Measurements from ENCODE around the gene MALAT1.

MALAT1 gene

DNA sequence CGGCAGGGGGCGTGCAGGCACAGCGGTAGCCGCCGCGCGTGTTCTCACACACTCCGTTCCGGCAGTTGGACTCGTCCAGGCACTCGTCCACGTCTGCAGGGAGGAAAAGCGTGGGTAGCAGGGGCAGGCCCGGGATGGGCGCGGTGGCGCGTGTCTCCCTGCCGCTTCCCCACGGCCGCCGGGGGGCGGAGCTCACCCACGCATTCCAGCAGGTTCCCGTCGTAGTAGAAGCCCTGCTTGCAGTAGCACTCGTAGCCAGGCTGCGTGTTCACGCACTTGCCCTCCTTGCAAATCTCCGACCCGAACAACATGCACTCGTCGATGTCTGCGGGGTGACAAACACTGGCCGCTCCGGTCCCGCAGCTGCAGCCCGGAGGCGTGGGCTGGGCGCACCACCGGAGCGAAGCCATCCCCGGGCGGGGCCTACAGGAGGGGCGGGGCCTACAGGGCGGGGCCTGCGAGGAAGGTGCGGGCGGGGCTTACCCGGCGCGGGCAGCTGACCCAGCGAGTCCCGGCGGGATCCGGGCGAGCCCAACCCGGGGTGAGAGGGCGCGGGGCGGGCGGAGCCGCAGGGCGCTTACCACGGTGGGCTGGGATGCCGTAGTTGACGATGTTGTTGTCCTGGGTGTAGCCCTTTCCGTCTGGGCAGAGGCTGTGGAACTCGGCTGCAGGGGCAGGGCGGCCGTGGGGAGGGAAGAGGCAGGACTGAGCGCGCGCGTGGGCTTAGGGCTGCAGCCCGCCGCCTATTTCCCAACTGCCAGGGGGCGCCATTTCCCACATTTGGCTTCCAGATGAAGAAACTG is 41.6 kb downstream of the MALAT1 start:
- peak; percentile 98 for DNase-seq (ENCODE audit: low spot score)

DNA sequence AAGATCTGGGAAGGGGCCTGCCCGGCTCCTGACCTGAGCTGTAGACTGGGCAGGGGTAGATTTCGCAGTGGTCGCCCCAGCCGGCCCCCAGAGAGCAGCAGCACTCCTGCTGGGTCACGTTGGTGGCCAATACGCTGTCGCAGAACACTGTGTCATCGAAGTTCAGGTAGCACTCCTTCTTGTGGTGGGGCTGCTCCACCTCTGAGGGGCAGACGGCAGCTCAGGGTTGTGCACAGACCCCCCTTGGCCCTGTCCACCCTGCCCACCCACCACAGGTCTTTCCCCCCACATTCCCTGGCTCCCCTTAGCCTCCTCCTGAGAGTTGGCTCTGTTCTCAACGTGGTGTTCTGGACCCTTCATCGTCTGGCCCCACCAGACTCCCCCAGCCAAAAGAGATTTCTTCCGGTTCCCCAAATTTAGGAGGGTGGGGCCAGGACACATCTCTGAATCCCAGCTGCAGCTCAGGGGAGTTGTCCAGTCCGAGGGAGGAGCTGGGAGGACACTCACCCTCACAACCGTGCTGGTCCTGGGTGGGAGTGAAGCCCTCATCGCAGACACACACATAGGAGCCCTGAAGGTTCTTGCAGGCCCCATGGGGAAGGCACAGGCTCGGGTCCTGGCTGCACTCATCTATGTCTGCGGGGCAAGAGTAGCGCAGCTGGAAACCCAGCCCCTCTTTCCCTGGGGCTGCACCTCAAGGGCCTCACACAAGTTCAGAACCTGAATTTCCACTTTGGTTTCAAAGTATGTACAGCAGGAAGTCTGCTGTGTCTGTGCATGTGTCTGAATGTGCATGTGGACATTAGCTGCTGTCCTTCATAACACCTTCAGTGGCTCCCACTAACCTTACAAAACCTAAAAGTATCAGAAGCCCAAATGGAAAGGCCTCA is 42.5 kb downstream of the MALAT1 start:
- DNase-seq (ENCODE audit: low spot score), result no peak

DNA sequence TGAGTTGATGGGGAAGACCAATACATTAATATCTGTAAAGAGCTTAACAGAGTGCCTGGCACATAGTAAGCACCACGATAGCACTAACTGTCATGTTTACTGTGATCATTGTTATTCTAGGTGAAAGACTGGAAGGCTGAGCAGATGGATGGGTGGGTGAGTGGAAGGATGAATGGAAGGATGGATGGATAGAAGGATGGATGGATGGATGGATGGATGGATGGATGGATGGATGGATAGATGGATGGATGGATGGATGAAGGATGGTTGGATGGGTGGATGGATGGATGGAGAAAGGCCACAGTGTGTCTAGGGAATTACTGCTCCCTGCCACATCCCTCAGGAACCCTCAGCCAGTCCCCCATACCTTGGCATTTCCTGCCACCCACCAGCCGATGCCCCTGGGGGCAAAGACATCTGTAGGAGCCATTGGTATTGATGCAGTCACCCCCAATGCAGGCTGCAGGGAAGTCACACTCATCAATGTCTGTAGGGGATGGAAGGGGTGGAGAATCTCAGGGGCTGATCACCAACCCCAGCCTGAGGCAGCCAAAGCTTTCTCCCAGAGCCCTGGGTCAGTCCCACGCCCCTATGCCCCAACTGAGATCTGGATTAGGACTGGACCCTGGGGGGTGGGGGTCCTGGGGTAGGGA is 44.0 kb downstream of the MALAT1 start:
- no peak for DNase-seq (ENCODE audit: low spot score)

DNA sequence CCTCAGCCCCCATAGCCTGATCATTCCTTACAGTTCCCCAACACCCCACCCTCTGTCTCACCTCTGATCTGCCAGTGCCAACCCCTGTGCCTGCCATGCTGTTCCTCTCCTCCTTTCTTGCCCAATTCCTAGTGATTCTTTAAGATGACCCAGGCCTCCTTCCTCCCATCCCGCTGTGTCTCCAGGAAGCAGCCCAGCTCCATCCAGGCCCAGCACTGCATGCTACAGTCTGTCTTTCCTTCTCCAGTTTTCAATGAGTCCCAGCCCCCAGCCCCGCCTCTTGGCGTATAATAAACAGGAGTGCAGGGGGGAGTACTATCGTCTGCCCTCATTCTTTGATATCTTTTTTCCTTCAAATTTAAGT is 47.0 kb downstream of the MALAT1 start:
- DNase-seq (ENCODE audit: low spot score), result no peak

DNA sequence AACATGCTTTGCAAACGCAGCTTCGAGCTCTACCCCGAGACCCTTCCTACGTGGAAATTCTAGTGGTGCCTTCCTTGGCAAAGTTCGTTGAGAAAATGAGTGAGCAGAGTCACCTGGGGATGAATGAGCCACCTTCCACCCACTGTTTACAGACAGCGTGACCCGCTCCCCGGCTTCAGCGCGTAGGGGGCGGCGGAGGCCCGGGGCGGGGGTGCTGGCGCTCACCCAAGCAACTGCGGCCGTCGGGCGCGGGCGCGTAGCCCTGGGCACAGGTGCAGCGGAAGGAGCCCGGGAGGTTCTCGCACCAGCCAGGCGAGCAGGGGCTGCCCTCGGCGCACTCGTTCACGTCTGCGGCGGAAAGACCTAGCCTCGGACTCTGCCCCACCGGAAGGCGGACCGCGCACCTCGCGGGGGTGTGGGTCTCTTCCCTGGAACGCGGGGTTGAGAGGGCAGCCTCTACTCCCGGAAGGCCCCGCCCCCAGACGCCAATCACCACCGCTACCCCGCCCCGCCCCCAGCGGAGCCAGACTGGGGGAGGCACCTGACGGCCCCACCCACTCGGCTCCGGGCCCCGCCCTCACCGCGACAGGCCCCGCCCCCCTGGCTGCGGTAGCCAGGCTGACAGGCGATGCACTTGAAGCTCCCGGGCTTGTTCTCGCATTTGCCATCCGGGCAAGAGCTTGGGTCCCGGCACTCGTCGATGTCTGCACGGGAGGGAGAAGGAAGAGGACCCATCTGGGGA is 47.5 kb downstream of the MALAT1 start:
- no peak for DNase-seq (ENCODE audit: low spot score)

DNA sequence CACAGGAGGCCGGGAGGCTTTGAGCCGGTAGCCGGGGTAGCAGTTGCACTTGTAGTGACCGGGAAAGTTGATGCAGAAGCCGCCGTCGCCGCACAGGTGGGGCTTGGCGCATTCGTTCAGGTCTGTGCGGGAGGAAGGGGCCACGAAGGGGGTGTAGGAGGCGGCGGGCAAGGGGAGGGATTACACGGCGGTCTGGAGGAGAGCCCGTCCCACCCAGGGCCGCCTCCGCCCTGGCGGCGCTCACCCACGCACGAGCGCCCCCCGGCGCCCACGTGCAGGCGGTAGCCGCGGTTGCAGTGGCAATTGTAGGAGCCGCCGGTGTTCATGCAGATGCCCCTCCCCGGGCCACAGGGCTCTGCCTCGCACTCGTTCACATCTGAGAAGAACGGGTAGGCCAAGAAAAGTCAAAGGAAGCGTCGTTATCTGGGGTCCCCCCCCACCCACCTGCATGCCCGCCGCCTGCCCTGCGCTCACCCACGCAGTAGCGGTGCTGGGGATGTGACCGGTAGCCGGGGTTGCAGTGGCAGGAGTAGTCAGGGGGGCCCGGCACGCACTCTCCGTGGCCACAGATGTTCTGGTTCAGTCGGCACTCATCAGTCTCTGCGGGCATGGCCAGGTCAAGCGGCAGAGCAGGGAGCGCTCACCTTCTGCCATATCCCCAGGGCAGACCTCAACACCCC is 48.7 kb downstream of the MALAT1 start:
- no peak for DNase-seq (ENCODE audit: low spot score)

DNA sequence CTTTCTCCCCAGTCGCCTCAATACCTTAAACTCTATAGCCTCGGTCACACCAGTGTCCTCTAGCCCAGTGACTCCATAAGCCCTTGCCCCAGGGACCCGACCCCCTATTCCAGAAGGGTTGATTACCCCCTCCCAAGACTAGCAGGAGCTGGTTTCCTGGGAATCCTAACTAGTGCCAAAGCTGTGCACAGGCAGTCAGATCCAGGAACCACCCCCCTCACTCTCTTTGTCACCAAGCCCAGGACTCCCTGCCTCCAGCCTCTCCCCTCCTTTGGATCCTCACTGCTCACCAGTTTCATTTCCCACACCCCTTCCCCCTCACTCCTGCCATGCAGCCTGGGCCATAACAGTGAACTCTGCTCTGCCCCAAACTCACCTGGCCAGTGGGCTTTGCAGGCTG is 49.5 kb downstream of the MALAT1 start:
- no peak for DNase-seq (ENCODE audit: low spot score)

DNA sequence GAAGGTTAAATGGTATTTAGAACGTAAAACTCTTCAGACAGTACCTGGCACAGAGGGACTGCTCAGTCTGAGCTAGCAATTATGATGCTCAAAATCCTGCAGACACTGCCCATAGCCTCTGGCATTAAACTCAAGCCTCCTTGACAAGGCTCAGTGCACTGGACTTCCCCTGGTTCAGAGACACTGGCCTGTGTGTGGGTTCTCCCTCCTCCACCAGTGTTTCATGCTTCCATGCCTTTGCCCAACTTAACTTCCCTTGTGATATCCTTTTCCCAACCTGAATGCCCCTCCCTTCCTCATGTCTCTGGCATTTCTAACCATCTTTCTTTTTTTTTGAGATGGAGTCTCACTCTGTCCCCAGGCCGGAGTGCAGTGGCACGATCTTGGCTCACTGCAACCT is 50.3 kb downstream of the MALAT1 start:
- no peak for DNase-seq (ENCODE audit: low spot score)

DNA sequence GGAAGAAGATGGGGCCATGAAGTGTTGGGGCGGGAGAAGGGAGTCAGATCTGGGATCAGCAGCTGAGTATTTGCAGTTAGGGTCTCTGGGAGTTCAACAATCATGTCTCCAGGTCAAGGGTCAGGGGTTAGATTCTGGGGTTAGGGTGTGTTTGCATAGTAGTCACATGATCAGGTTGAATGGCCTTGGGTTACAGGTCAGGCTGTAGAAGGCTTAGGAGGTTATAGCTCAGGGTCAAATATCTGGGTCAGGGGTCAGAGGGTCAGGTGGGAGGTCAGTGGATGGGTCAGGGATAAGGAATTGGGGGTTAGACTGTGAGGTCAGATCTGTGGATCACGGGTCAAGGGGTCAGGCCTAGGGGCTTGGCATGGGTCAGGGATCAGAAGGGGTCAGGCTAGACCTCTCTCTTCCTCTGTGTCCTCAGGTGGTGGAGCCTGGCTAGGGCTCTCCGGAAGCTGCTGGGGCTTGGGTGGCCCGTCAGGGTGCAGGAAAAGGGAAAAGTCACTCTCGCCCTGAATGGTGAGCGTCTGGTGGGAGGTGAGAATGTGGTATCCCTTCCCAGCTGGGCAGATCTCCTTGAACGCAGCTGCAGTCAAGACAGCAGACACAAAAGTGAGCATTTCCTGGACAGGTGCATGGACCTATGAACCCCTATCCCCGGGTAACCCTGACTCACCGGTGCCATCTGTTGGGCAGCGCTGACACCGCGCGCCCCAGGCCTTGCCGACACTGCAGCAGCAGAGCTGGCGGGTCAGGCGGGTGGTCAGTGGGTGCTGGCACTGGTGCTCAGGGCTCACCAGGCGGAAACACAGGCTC is 52.9 kb downstream of the MALAT1 start:
- no peak for DNase-seq (ENCODE audit: low spot score)

DNA sequence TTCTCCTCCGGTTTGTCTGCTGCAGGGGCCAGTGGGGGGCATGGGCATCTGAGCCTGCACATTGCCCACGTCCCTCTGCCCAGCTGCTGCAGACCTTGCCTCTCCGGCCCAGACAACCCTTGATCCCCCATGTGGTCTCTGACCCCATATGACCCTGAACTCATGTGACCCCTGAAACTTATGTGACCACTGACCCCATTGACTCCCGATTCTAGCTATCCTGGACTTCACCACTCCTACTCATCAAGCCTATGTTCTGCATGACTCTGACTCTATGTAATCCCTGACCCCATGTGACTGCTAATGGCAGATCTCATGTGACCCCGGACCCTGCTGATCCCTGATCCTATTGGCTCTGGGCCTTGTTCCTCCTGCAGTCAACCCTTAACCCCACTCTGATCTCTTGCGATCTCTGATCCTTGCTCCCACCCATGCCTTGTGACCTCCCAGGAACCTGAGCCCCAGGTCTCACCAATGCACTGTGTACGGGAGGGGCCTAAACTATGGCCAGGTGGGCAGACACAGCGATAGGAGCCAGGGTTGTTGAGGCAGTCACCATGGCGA is 53.6 kb downstream of the MALAT1 start:
- no peak for DNase-seq (ENCODE audit: low spot score)

DNA sequence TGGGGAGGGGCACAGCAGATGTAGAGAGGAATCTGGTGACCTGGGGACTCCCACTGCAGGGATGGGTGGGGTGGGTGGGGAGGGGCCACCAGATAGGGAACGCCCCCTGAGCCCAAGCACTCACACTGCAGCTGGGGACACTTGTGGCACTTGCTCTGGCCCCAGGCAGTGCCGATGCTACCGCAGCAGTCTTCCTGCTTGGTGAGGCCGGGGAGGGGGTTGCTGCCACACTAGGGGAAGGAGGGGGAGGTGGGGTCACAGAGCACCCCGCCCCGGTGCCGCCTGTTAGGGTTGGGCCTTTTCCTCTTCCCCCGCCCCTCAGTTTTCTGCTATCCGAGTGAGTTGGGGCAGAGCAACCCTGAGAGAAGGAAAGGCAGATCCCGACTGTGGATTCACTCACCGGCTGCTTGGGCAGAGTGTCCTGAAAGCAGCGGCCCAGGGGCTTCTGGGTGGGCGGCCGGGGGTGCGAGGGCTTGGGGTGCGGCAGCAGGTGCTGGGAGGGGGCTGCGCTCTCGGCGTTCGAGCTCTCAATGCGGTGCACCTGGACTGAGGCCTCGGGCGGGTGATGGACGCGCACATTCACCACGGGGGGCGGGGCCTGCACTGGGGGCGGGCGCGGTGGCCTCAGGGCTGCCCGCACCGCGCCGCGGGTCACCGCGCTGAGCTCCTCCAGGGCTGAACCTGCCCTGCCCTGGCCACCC is 54.6 kb downstream of the MALAT1 start:
- DNase-seq (ENCODE audit: low spot score), result no peak

DNA sequence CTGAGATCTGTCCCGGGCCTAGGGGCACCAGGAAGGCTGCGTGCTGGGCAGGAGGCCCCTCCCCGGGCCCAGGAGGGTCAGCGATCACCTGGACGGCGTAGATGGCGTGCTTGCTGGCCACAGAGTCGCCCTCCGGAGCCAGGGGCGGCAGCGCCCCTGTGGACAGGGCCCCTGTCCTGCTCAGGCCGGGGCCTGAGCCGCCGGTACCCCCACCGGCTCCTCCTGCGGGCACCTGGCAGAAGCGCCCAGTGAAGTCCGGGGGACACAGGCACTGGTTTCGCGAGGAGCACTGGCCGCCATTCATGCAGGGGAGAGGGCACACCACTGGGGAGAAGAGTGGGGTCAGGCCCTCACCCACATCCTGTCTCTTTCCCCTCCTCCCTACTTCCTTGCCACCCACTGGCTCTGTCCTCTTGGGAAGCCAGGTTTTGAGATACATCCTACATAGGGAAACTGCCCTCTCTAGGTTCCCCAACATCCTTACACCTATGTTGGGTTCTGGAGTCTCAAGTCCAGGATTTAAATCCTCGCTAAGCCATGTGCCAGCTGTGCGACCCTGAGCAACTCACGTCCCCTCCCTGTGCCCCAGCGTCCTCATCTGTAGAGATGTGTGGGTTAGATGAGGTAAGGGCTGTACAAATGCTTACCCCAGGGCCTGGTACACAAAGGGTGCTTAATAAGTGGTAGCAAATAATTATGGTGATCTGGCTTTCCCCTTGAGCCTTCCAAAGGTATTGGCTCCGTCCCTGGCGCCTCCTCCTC is 55.4 kb downstream of the MALAT1 start:
- DNase-seq (ENCODE audit: low spot score), result no peak

DNA sequence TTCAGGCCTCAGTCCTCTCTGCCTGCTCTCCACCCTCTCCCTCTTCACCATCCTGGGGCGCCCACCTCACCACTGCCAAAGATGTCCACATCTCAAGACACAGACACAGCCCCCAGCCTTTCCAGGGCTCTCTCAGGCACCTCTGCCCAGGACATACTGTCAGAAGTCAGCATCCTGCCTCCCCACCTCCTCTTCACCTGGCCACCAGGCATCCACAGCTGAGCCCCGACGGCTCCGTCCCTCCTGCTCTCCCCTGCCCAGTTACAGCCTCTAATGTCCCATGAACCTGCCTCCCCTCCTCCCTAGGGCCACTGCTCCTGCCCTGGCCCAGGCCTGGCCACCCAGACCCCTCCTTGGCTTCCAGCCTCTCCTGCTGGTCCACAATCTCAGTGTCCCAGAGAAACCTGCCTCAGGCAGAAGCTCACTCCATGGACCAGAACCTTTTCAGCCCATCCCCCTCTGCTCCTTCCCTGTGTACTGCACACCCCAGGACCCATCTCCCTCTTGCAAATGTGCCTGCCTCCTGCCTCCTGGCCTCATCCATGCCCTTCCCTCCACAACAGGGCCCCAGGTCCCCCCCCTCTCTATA is 56.1 kb downstream of the MALAT1 start:
- no peak for DNase-seq (ENCODE audit: low spot score)

DNA sequence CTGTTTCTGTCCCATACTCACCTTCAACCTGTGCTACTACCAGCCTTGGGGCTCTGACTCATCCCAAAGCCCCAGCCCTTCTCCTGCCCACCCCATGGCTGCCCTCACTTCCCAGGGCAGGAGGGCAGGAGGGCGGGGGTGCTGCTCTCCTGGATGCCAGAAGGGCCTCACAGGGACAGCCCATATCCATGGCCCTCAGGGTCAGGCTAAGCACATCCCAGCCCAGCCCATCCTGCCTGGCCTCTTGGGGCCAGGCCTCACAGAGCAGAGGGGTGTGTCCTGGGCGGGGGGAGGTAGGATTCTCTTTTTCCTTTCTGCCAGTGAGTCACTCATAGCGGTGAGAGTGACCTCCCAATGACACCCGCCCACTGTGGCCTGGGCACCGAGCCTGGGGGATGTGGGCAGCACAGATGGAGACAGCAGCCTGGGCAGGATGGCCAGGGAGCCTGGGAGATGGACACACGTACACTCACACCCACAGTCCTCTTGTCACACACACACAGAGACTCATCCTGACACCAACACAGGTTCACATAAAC is 56.9 kb downstream of the MALAT1 start:
- DNase-seq (ENCODE audit: low spot score), result peak; percentile 87
